Measurements from ENCODE around the gene BSG.
"Not testable (repeated sequence)": the region's sequence is repeated elsewhere in the genome, so short reads cannot be mapped to it uniquely, and the experiment has no call there.

GRCh38 chr19:621191-621590, 48.8 kb downstream of the BSG start:
- TF ChIP-seq POLR2AphosphoS5 (IDR thresholded peaks at IDR 0.05; ENCODE audit: low read depth, low read length); CTCF (IDR thresholded peaks at IDR 0.05); REST (IDR thresholded peaks at IDR 0.05; ENCODE audit: insufficient read depth in 1 of 2, low read depth in 2 of 2, low read length in 1 of 2); TCF7L2 (IDR thresholded peaks at IDR 0.05; ENCODE audit: low read depth, low read length); SIN3A (IDR thresholded peaks at IDR 0.05; ENCODE audit: borderline replicate concordance, insufficient read depth, low read depth, low read length): not testable (repeated sequence)
